ENCODE data around the gene PML.

The PML gene

GRCh38 chr15:73994413-73994883 lies at the start of gene PML:
TSS of gene PML (plus strand) at chr15:73994716. CDS start at chr15:73994813, 97 bp downstream.
- peak within 1 kb of the TSS; percentile 90 for H3K9ac ChIP-seq (ENCODE audit: low read length)
- H3K9me3 ChIP-seq (ENCODE audit: low read length): no peaks in the 10 kb centered on the region
- peak within 1 kb of the TSS; percentile 95 for H3K4me3 ChIP-seq (ENCODE audit: low read depth, low read length, poor library complexity, severe bottlenecking)
- peaks cover 18% of the 10 kb centered on the region; the same call in 1 of the 2 replicates for H3K36me3 ChIP-seq (ENCODE audit: insufficient read depth, low read length)
- H3K9me2 ChIP-seq (ENCODE audit: low read depth, low read length): no peaks in the 10 kb centered on the region
- no peaks in the 10 kb centered on the region for H4K20me1 ChIP-seq (ENCODE audit: insufficient read depth, low read length)
- H2AFZ ChIP-seq (ENCODE audit: low read length): peak within 1 kb of the TSS; percentile 39; the same call in 1 of the 2 replicates
- H3K4me1 ChIP-seq (ENCODE audit: insufficient read depth, low read length, severe bottlenecking): peaks cover 52% of the 10 kb centered on the region
- H3K27me3 ChIP-seq (ENCODE audit: insufficient read depth, low read length): no peaks in the 10 kb centered on the region
- TF ChIP-seq EZH2 (IDR thresholded peaks at IDR 0.05; ENCODE audit: borderline replicate concordance, low read length): no peak
- TF ChIP-seq CTCF (IDR thresholded peaks at IDR 0.05; ENCODE audit: low read length): no peak
- 0 out of 2 replicates have a peak, but pooled peaks cover 5% of the 10 kb centered on the region for H3K79me2 ChIP-seq (ENCODE audit: insufficient read depth, low read length)
- H3K4me2 ChIP-seq (ENCODE audit: low read length): peak within 1 kb of the TSS; percentile 94
- peak within 1 kb of the TSS; percentile 70 for H3K27ac ChIP-seq (ENCODE audit: low read depth, low read length, poor library complexity, severe bottlenecking)
- no peaks in the 10 kb centered on the region for H3F3A ChIP-seq (ENCODE audit: insufficient read depth, low read length)

GRCh38 chr15:73945130-73945508 lies 49.4 kb upstream of the PML start:
- Histone ChIP-seq H3K27ac (ENCODE audit: low read depth, low read length, poor library complexity, severe bottlenecking) (no peak overlapping the region), H2AFZ (ENCODE audit: low read length) (no peak overlapping the region), H3K9ac (ENCODE audit: low read length) (no peak overlapping the region), H3K9me2 (ENCODE audit: low read depth, low read length) (no peaks in the 10 kb centered on the region), H3K4me2 (ENCODE audit: low read length) (no peak overlapping the region), H4K20me1 (ENCODE audit: insufficient read depth, low read length) (no peaks in the 10 kb centered on the region), H3K36me3 (ENCODE audit: insufficient read depth, low read length) (no peaks in the 10 kb centered on the region), H3F3A (ENCODE audit: insufficient read depth, low read length) (no peaks in the 10 kb centered on the region), H3K4me1 (ENCODE audit: insufficient read depth, low read length, severe bottlenecking) (no peaks in the 10 kb centered on the region), H3K4me3 (ENCODE audit: low read depth, low read length, poor library complexity, severe bottlenecking) (no peak overlapping the region), H3K27me3 (ENCODE audit: insufficient read depth, low read length) (0 out of 2 replicates have a peak, but pooled peaks cover 7% of the 10 kb centered on the region), H3K79me2 (ENCODE audit: insufficient read depth, low read length) (no peaks in the 10 kb centered on the region), H3K9me3 (ENCODE audit: low read length) (no peaks in the 10 kb centered on the region)
- no peak for TF ChIP-seq CTCF (IDR thresholded peaks at IDR 0.05; ENCODE audit: low read length)

GRCh38 chr15:73946046-73946721 lies 48.3 kb upstream of the PML start:
- Histone ChIP-seq H3K4me1 (ENCODE audit: insufficient read depth, low read length, severe bottlenecking) (no peaks in the 10 kb centered on the region), H3K36me3 (ENCODE audit: insufficient read depth, low read length) (no peaks in the 10 kb centered on the region), H3K4me3 (ENCODE audit: low read depth, low read length, poor library complexity, severe bottlenecking) (no peak overlapping the region), H2AFZ (ENCODE audit: low read length) (no peak overlapping the region), H4K20me1 (ENCODE audit: insufficient read depth, low read length) (no peaks in the 10 kb centered on the region), H3K9me3 (ENCODE audit: low read length) (no peaks in the 10 kb centered on the region), H3K27me3 (ENCODE audit: insufficient read depth, low read length) (0 out of 2 replicates have a peak, but pooled peaks cover 4% of the 10 kb centered on the region), H3K4me2 (ENCODE audit: low read length) (no peak overlapping the region), H3K9me2 (ENCODE audit: low read depth, low read length) (no peaks in the 10 kb centered on the region), H3F3A (ENCODE audit: insufficient read depth, low read length) (no peaks in the 10 kb centered on the region), H3K9ac (ENCODE audit: low read length) (no peak overlapping the region), H3K79me2 (ENCODE audit: insufficient read depth, low read length) (no peaks in the 10 kb centered on the region), H3K27ac (ENCODE audit: low read depth, low read length, poor library complexity, severe bottlenecking) (no peak overlapping the region)
- TF ChIP-seq EZH2 (IDR thresholded peaks at IDR 0.05; ENCODE audit: borderline replicate concordance, low read length) (no peak), CTCF (IDR thresholded peaks at IDR 0.05; ENCODE audit: low read length) (no peak)

All from OCI-LY1 (cell line).